GM12864 (cell line): ENCODE measurements around the gene FOXN1.
A peak's percentile ranks its signal among the peaks of the same experiment; 100 is the strongest.

Experiments used
- DNase-seq: peaks from one replicate; pipeline ENCODE4 v3.0.0-alpha.2; 2011; ENCODE audit warnings: low read depth
- H3K4me3 ChIP-seq: 2 replicates; pipeline ENCODE4 v1.5.1; 2011; ENCODE audit warnings: mild to moderate bottlenecking, low read depth, low read length, control low read depth
- CTCF ChIP-seq: IDR thresholded peaks from 2 replicates; pipeline ENCODE4 v1.5.1; 2011; ENCODE audit warnings: low read depth, mild to moderate bottlenecking, moderate library complexity, low read length, control low read depth, inconsistent platforms; ENCODE audit errors: missing control alignments

FOXN1 gene

GRCh38 chr17:28511858-28512461, 5.8 kb downstream of the FOXN1 start:
- DNase-seq: no peak
- no peak overlapping the region for H3K4me3 ChIP-seq
- TF ChIP-seq CTCF: no peak

- no peak for DNase-seq
- no peak for TF ChIP-seq CTCF
- H3K4me3 ChIP-seq: no peak overlapping the region
Observed at GRCh38 chr17:28513476-28513875, 7.3 kb downstream of the FOXN1 start.

- TF ChIP-seq CTCF: no peak
Observed at GRCh38 chr17:28514561-28515002, 8.4 kb downstream of the FOXN1 start.

GRCh38 chr17:28515518-28515917, 9.4 kb downstream of the FOXN1 start:
- no peak overlapping the region for H3K4me3 ChIP-seq
- DNase-seq: no peak
- TF ChIP-seq CTCF: no peak

More at GRCh38 chr17:28514561-28515002, 8.4 kb downstream of the FOXN1 start:
- no peak for DNase-seq
- H3K4me3 ChIP-seq: no peak overlapping the region

GRCh38 chr17:28518132-28518531, 12.0 kb downstream of the FOXN1 start:
- TF ChIP-seq CTCF: no peak
- DNase-seq: peak; percentile 18
- no peak overlapping the region for H3K4me3 ChIP-seq

GRCh38 chr17:28518578-28518977, 12.4 kb downstream of the FOXN1 start:
- H3K4me3 ChIP-seq: no peak overlapping the region
- no peak for DNase-seq
- no peak for TF ChIP-seq CTCF

GRCh38 chr17:28519236-28519635, 13.1 kb downstream of the FOXN1 start:
- no peak for DNase-seq
- TF ChIP-seq CTCF: no peak
- H3K4me3 ChIP-seq: no peak overlapping the region
